Loucy (cell line): ENCODE data around the gene DTX1.

Experiments
- CTCF ChIP-seq: fragments of 200-600 bp; sonication (generic); conservative IDR thresholded peaks from 2 replicates; pipeline ENCODE4 v1.5.1; 2014; ENCODE audit warnings: mild to moderate bottlenecking, antibody characterized with exemption, low read length
- EZH2phosphoT487 ChIP-seq: fragments of 200-600 bp; IDR thresholded peaks from 2 replicates; pipeline ENCODE4 v1.6.1; 2018; ENCODE audit warnings: antibody characterized with exemption, mild to moderate bottlenecking, moderate library complexity, borderline replicate concordance

DNA sequence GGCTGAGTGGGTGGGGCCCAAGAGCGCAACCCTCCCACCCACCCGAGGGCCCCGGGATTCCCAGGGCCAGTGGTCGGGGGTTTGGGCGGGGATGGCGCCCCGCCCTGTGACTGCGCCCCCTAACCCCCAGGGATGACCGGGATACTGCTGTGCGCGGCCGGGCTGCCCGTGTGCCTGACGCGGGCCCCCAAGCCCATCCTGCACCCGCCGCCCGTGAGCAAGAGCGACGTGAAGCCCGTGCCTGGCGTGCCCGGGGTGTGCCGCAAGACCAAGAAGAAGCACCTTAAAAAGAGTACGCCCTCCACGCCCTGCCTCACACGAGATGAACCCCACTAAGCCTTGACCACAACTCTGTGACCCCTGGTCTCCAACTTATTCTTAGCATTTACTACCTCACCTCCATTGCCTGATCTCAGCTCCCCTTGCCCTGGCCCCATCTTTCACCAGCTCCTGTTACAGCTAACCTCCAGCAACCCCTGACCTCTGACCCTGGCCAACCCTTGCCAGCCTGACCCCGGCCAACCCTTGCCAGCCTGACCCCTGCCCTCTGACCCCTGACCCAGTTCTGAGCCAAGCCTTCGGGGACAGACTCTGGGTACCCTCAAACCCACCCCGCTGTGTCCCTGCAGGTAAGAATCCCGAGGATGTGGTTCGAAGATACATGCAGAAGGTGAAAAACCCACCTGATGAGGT is 37.0 kb downstream of the DTX1 start:
- no peak for TF ChIP-seq CTCF
- TF ChIP-seq EZH2phosphoT487, result no peak
